GM21737 (cell line): ENCODE results near the gene AGR3.

Source experiments
- ATAC-seq: cut with Tn5 transposase; IDR thresholded peaks from one replicate; pipeline ENCODE4 v1.9.1; 2021; ENCODE audit warnings: mild to moderate bottlenecking, moderate library complexity; ENCODE audit not compliant: unreplicated experiment

AGR3 gene

GRCh38 chr7:16881844-16882243 is at the start of gene AGR3:
Gene AGR3 (minus strand): TSS chr7:16881983. CDS start chr7:16878618, 3,365 bp downstream.
- ATAC-seq = no peak

- ATAC-seq = no peak
Observed at GRCh38 chr7:16930946-16931345, 49.2 kb upstream of the AGR3 start.

- ATAC-seq = peak; percentile 86
Observed at GRCh38 chr7:16929146-16929762, 47.5 kb upstream of the AGR3 start.

- ATAC-seq = no peak
Observed at GRCh38 chr7:16926861-16927260, 45.1 kb upstream of the AGR3 start.

DNA sequence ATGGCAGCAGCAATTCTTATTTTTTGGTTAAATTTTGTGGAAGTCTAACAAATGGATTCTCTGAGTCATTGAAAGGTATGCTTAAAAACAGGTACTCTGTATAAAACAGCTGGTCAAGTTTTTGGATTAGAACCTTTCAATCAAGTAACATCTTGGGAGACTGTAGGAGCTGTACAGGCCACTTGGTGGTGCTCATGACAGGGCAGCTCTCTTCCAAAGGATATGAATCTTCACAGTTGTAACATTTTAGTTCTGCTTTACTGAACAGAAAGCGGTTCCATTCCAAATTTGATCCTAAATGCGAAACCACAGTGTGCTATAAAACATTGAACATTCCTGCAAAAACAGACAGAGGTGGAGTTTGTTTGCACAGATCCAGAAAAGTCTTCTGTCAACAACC is 44.5 kb upstream of the AGR3 start:
- no peak for ATAC-seq

GRCh38 chr7:16925609-16926008 is 43.8 kb upstream of the AGR3 start:
- no peak for ATAC-seq

DNA sequence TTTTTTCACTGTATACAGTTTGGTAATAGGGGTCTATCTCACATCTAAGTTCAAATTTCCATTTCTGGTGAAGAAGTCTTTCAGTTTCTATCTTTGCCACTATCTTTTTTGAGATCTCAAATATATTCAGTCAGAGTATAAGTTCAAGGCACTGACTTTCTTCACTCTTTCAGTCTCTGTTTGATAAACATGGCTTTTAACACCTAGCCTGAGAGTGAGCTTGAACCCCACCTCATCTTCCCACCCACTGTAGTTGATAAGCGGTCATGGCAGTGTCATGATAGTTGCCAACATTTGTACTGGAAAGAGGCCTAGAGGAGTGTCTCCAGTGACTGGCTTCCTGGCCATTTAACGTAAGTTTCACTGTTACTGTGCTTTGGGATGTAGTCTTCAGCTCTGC is 41.2 kb upstream of the AGR3 start:
- ATAC-seq = no peak

DNA sequence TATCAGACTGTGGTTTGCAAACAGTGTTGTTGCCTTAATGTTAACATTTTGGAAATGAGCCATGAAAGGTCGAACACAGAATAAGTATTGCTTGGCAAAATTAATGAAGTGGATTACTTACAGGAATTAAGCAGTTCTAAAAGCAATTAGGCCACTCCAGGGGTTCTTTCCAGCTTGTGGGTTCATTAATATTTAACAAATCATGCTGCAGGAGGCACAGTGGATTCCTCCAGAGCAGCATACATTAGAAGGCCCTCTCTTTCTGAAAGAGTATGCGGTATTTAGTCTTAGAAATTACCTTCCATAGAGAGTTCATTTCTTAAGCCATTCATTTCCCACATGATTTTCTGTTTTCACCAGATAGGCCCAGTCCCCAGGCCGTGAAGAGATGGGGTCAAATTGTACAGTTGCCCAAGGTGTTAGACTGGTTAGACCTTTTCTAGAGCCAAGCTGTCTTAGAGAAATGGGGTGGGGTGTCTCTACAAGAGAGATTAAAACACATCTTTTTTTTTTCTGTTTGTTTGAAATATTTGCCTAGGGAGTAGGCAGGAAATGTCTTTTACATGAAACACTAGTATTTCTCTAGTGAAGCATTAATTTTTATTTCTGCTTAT is 40.0 kb upstream of the AGR3 start:
- ATAC-seq = no peak

DNA sequence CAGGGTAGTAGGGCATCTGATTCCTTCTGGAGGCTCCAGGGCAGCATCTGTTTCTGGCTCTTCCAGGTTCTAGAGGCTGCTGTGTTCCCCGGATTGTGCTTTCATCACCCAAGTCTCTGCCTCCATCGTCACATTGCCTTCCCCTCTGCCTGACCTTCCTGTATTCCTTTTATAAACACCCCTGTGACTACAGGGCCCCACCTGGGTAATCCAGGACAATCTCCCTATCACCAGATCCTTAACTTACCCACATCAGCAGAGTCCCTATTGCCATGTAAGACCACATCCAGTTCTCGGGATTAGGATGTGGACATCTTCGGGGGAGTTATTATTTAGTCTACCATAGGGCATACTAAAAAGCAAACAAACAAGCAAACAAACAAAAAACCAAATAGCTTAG is 39.4 kb upstream of the AGR3 start:
- ATAC-seq = no peak

GRCh38 chr7:16919440-16919839 is 37.7 kb upstream of the AGR3 start:
- no peak for ATAC-seq

- ATAC-seq = no peak
Observed at GRCh38 chr7:16918288-16918895, 36.6 kb upstream of the AGR3 start.

GRCh38 chr7:16916738-16917137 is 35.0 kb upstream of the AGR3 start:
- no peak for ATAC-seq

GRCh38 chr7:16916105-16916639 is 34.4 kb upstream of the AGR3 start:
- no peak for ATAC-seq

GRCh38 chr7:16915405-16915804 is 33.6 kb upstream of the AGR3 start:
- ATAC-seq = no peak

DNA sequence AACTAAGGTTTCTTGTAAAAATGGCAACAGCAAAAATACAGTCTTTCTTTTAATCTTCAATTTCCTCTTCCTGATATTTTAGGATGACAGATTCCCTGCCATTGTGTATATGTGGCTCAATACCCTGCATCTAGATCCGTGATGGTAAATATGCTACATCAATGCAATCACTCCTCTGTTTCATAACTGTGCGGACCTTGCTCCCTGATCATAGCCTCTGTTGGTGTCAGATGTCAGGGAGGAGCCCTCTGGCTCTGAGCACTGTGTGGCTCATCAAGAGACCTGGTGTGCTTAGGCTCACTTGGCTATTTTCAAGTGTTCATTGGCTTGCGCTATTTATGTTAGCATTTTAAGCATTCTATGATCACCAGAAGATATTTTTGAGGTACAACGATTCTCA is 33.0 kb upstream of the AGR3 start:
- no peak for ATAC-seq

GRCh38 chr7:16913643-16914042 is 31.9 kb upstream of the AGR3 start:
- ATAC-seq = no peak

GRCh38 chr7:16912540-16912939 is 30.8 kb upstream of the AGR3 start:
- no peak for ATAC-seq

- ATAC-seq = no peak
Observed at GRCh38 chr7:16908561-16908960, 26.8 kb upstream of the AGR3 start.

- ATAC-seq = no peak
Observed at GRCh38 chr7:16905300-16906044, 23.7 kb upstream of the AGR3 start.

DNA sequence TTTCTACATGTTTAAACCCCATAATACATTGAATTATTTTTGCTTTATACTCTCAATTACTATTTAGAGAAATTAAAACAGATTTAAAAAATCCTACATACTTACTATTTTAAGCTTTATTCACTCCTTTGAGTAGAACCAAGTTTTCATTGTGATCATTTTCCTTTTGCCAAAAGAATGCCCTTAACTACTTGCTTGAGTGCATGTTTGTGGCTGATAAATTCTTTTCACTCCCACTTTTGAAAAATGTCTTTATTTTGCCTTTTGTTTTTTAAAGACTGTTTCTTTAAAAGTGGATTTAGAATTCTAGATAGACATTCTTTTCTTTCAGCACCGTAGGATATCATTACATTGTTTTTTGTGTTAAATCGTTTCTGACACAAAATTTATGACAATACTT is 22.3 kb upstream of the AGR3 start:
- no peak for ATAC-seq

DNA sequence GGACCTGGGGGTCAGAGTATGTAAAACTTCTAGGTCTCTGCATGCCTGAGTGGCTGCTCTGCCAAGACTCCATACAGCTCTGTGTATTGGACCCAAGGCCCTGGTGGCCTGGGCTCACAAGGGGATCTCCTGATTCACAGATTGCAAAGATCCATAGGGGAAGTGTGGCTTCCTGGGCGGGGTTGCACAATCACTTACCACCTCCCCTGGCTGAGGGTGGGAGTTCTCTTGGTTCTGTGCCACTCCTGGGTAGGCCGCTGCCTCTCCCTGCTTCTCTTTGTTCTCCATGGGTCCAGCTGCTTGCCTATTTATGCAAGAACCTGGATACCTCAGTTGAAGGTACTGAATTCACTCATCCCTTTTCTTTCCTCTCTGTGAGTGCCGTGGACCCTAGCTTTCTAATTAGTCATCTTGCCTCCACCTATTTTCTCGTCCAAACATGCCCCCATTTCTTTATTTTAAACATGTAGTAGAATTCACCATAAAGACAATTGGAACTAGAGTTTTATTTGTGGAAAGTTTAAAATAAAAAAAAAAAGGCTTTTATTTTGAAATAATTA is 18.5 kb upstream of the AGR3 start:
- no peak for ATAC-seq
